Transverse colon (tissue), 4 donors: Measurements from ENCODE around the gene SLC35F3. TPM values are rescaled to one million over a fixed set of nuclear protein-coding genes. Genes with fewer than 3 reads are reported as not detected.

Experiments
- DNase-seq: peaks from one replicate; pipeline ENCODE4 v3.0.0-alpha.2; 2019
- H3K27ac ChIP-seq, 4 donors: fragments of 200-600 bp; sonication (generic); 2 replicates each; pipeline ENCODE4 v1.5.1; 2016 to 2018; ENCODE audit warnings: inconsistent platforms in 4 of 4
- H3K27me3 ChIP-seq: fragments of 200-600 bp; sonication (generic); 2 replicates; pipeline ENCODE4 v1.5.1; 2017; ENCODE audit warnings: inconsistent platforms
- H3K36me3 ChIP-seq, 4 donors: fragments of 200-600 bp; sonication (generic); 2 replicates each; pipeline ENCODE4 v1.5.1; 2017 to 2019; ENCODE audit warnings: inconsistent platforms in 4 of 4
- H3K4me1 ChIP-seq, 4 donors: fragments of 200-600 bp; sonication (generic); 2 replicates each; pipeline ENCODE4 v1.5.1; 2017 to 2020; ENCODE audit warnings: inconsistent platforms in 4 of 4
- H3K4me3 ChIP-seq, 4 donors: fragments of 200-600 bp; sonication (generic); 1 replicate in 1 of 4; 2 replicates in 3 of 4; pipeline versions ENCODE4 v1.5.1 to v1.6.1; 2017 to 2019; ENCODE audit warnings: inconsistent platforms in 4 of 4
- H3K9me3 ChIP-seq, 2 donors: fragments of 200-600 bp; sonication (generic); 2 replicates each; pipeline ENCODE4 v1.5.1; 2017 to 2019; ENCODE audit warnings: inconsistent platforms in 2 of 2
- CTCF ChIP-seq, 5 experiments: fragments of 200-600 bp in 3 of 5; fragments of 450-650 bp in 2 of 5; sonication (generic) in 3 of 5; IDR thresholded peaks; 1 replicate in 2 of 5; 2 replicates in 3 of 5; pipeline ENCODE4 v1.5.1; 2016 to 2017; ENCODE audit warnings: antibody characterized with exemption in 5 of 5, inconsistent platforms in 3 of 5, mild to moderate bottlenecking in 2 of 5, moderate library complexity in 1 of 5
- EP300 ChIP-seq: sonication (generic); formaldehyde crosslinking; IDR thresholded peaks from one replicate; pipeline ENCODE4 v1.6.1; 2017; ENCODE audit warnings: antibody characterized with exemption, low read depth
- POLR2A ChIP-seq: fragments of 450-650 bp; IDR thresholded peaks from one replicate; pipeline ENCODE4 v1.6.1; 2016; ENCODE audit warnings: antibody characterized with exemption, mild to moderate bottlenecking, moderate library complexity
- POLR2AphosphoS5 ChIP-seq, 3 donors: sonication (generic); formaldehyde crosslinking; IDR thresholded peaks; one replicate each; pipeline ENCODE4 v1.6.1; 2016; ENCODE audit warnings: antibody characterized with exemption in 3 of 3
- WGBS, 2 donors: methylation state at CpG; one replicate each; pipeline ENCODE4 v1.1.5; 2018; ENCODE audit warnings: low coverage in 1 of 2; 5-methylcytosine and 5-hydroxymethylcytosine counted together
- in situ Hi-C, 4 donors: fragments of 200-750 bp; cut with MboI; loops; one replicate each; pipeline versions ENCODE4 v1.15.0 to v1.15.1; 2017; ENCODE audit warnings: low sequenced_read_pairs in 3 of 4, low pct_ligation_motif_present in 1 of 4, low pct_unique_long_range_greater_than_20kb in 1 of 4
- intact Hi-C: fragments of 100-400 bp; cut with DNase I; formaldehyde crosslinking; loops from one replicate; pipeline ENCODE4 v1.15.1; 2023; ENCODE audit warnings: low total_unique reads
- total RNA-seq, 4 donors: library from RNA; depleted of rRNA; stranded (reverse); fragments of >200 nt; gene quantifications; one replicate each; pipeline ENCODE4 v1.1.0, GENCODE V29; 2016

Gene SLC35F3
- total RNA-seq, 4 donors from 2014 or later: not detected

- Histone ChIP-seq H3K36me3 (no peaks in the 10 kb centered on the region), H3K4me3 (no peak overlapping the region), H3K27ac (no peak overlapping the region), H3K9me3 (no peaks in the 10 kb centered on the region), H3K27me3 (no peaks in the 10 kb centered on the region), H3K4me1 (no peaks in the 10 kb centered on the region)
- no peak for TF ChIP-seq EP300
- no peak for TF ChIP-seq POLR2A
- no peak for TF ChIP-seq CTCF (IDR thresholded peaks at IDR 0.05)
- no peak for TF ChIP-seq POLR2AphosphoS5 (IDR thresholded peaks at IDR 0.05)
- WGBS, 2 donors: 74 to 85% methylated on average over 2 of the region's 2 CpGs
- in situ Hi-C loops (loop anchor here in 1 of 4 donors (25.0 kb wide), 1 partner anchor 171 kb away; no protein-coding TSS in a partner anchor), intact Hi-C loops (no loop called here)
- DNase-seq: no peak
Observed at GRCh38 chr1:234141006-234141405, 236.5 kb downstream of the SLC35F3 start.

GRCh38 chr1:234143681-234144080 is 239.2 kb downstream of the SLC35F3 start:
- in situ Hi-C loops: loop anchor here in 1 of 4 donors (25.0 kb wide), 1 partner anchor 169 kb away; no protein-coding TSS in a partner anchor

GRCh38 chr1:234144901-234145300 is 240.4 kb downstream of the SLC35F3 start:
- intact Hi-C loops: no loop called here
- Histone ChIP-seq H3K27ac (no peak overlapping the region), H3K4me3 (no peak overlapping the region), H3K27me3 (no peaks in the 10 kb centered on the region), H3K4me1 (no peaks in the 10 kb centered on the region), H3K9me3 (no peaks in the 10 kb centered on the region), H3K36me3 (no peaks in the 10 kb centered on the region)
- WGBS, 2 donors: 84 to 85% methylated on average over 4 of the region's 4 CpGs
- no peak for DNase-seq
- TF ChIP-seq EP300: no peak
- TF ChIP-seq POLR2A: no peak
- no peak for TF ChIP-seq POLR2AphosphoS5 (IDR thresholded peaks at IDR 0.05)
- TF ChIP-seq CTCF (IDR thresholded peaks at IDR 0.05): no peak
- in situ Hi-C loops: loop anchor here in 1 of 4 donors (25.0 kb wide), 1 partner anchor 167 kb away; no protein-coding TSS in a partner anchor

More at GRCh38 chr1:234143681-234144080, 239.2 kb downstream of the SLC35F3 start:
- Histone ChIP-seq H3K4me3 (no peak overlapping the region), H3K36me3 (no peaks in the 10 kb centered on the region), H3K27me3 (no peaks in the 10 kb centered on the region), H3K27ac (no peak overlapping the region), H3K9me3 (no peaks in the 10 kb centered on the region), H3K4me1 (no peaks in the 10 kb centered on the region)
- 69% methylated on average over 2 of the region's 2 CpGs for WGBS, 2 donors
- TF ChIP-seq POLR2AphosphoS5 (IDR thresholded peaks at IDR 0.05) (no peak), CTCF (IDR thresholded peaks at IDR 0.05) (no peak), POLR2A (no peak), EP300 (no peak)
- intact Hi-C loops: no loop called here
- DNase-seq: no peak

- 37 to 44% methylated on average over 3 of the region's 3 CpGs for WGBS, 2 donors
- Histone ChIP-seq H3K36me3 (no peaks in the 10 kb centered on the region), H3K27ac (no peak overlapping the region), H3K9me3 (no peaks in the 10 kb centered on the region), H3K4me1 (no peaks in the 10 kb centered on the region), H3K4me3 (no peak overlapping the region), H3K27me3 (no peaks in the 10 kb centered on the region)
- in situ Hi-C loops (loop anchor here in 1 of 4 donors (25.0 kb wide), 1 partner anchor 164 kb away; no protein-coding TSS in a partner anchor), intact Hi-C loops (no loop called here)
- TF ChIP-seq CTCF (IDR thresholded peaks at IDR 0.05): no peak
- no peak for DNase-seq
Observed at GRCh38 chr1:234148350-234148749, 243.9 kb downstream of the SLC35F3 start.
